22Rv1 (cell line): ENCODE results near the gene RASA3.

Experiments
- CTCF ChIP-seq: fragments of 450-650 bp; IDR thresholded peaks from 2 replicates; pipeline ENCODE4 v1.5.1; 2017; ENCODE audit warnings: mild to moderate bottlenecking
- ZFX ChIP-seq: fragments of 450-650 bp; IDR thresholded peaks from 2 replicates; pipeline ENCODE4 v1.6.1; 2017; ENCODE audit warnings: antibody characterized with exemption, borderline replicate concordance

GRCh38 chr13:114049026-114049425, 83.4 kb downstream of the RASA3 start:
- TF ChIP-seq ZFX, result no peak
- TF ChIP-seq CTCF, result no peak
